Keratinocyte (primary cell): ENCODE measurements around the gene MAD2L1. TPM values are rescaled to one million over a fixed set of nuclear protein-coding genes. Genes with fewer than 3 reads are reported as not detected.

ENCODE experiments used
- DNase-seq: peaks from one replicate; pipeline ENCODE4 v3.0.0-alpha.2; 2011; ENCODE audit warnings: low read depth, missing footprints, low spot score
- FAIRE-seq: peaks from 2 replicates; lab custom pipeline; 2011; peaks lifted over from hg19 to GRCh38; lab: Jason Lieb, UNC
- H2AFZ ChIP-seq: 2 replicates; pipeline ENCODE4 v1.6.0; 2012; ENCODE audit warnings: low read length, control low read depth, inconsistent platforms; ENCODE audit not compliant: control insufficient read depth
- H3K27ac ChIP-seq: 2 replicates; pipeline ENCODE4 v1.5.1; 2011; ENCODE audit warnings: low read length; ENCODE audit not compliant: control insufficient read depth, insufficient read depth
- H3K27me3 ChIP-seq: 3 replicates; pipeline ENCODE4 v1.6.0; 2011; ENCODE audit warnings: low read length; ENCODE audit not compliant: control insufficient read depth, insufficient read depth; ENCODE audit errors: extremely low read depth
- H3K36me3 ChIP-seq, 2 experiments: 2 replicates in 1 of 2; 3 replicates in 1 of 2; pipeline ENCODE4 v1.5.1; 2011; ENCODE audit warnings: low read length in 2 of 2, mild to moderate bottlenecking in 1 of 2; ENCODE audit not compliant: control insufficient read depth in 2 of 2, insufficient read depth in 2 of 2; ENCODE audit errors: extremely low read depth in 1 of 2
- H3K4me1 ChIP-seq: 3 replicates; pipeline ENCODE4 v1.5.1; 2011; ENCODE audit warnings: low read length; ENCODE audit not compliant: control insufficient read depth, insufficient read depth; ENCODE audit errors: extremely low read depth
- H3K4me2 ChIP-seq: 3 replicates; pipeline ENCODE4 v1.6.0; 2011; ENCODE audit warnings: low read depth, low read length; ENCODE audit not compliant: control insufficient read depth, insufficient read depth; ENCODE audit errors: extremely low read depth
- H3K4me3 ChIP-seq, 3 experiments: fragments of 200-600 bp in 1 of 3; sonication (generic) in 1 of 3; 2 replicates in 2 of 3; 3 replicates in 1 of 3; pipeline ENCODE4 v1.5.1; 2011 to 2016; ENCODE audit warnings: low read length in 3 of 3, mild to moderate bottlenecking in 3 of 3, control low read depth in 2 of 3, inconsistent platforms in 1 of 3, low read depth in 1 of 3, mixed read lengths in 1 of 3, mixed run types in 1 of 3, moderate library complexity in 1 of 3; ENCODE audit not compliant: control insufficient read depth in 2 of 3, insufficient read depth in 2 of 3; ENCODE audit errors: extremely low read depth in 1 of 3
- H3K79me2 ChIP-seq: 2 replicates; pipeline ENCODE4 v1.6.0; 2012; ENCODE audit warnings: low read length; ENCODE audit not compliant: control insufficient read depth, insufficient read depth
- H3K9ac ChIP-seq: 3 replicates; pipeline ENCODE4 v1.6.0; 2011; ENCODE audit warnings: low read length; ENCODE audit not compliant: control insufficient read depth, insufficient read depth; ENCODE audit errors: extremely low read depth
- H3K9me1 ChIP-seq: 3 replicates; pipeline ENCODE4 v1.6.0; 2011; ENCODE audit warnings: low read length; ENCODE audit not compliant: control insufficient read depth, insufficient read depth; ENCODE audit errors: extremely low read depth
- H3K9me3 ChIP-seq: 2 replicates; pipeline ENCODE4 v1.5.1; 2012; ENCODE audit warnings: low read depth, low read length; ENCODE audit not compliant: control insufficient read depth
- H4K20me1 ChIP-seq: 3 replicates; pipeline ENCODE4 v1.6.0; 2011; ENCODE audit warnings: low read length; ENCODE audit not compliant: control insufficient read depth, insufficient read depth; ENCODE audit errors: extremely low read depth
- CTCF ChIP-seq, 3 experiments: IDR thresholded peaks in 1 of 3; conservative IDR thresholded peaks in 1 of 3; optimal IDR thresholded peaks in 1 of 3; 2 replicates in 2 of 3; 3 replicates in 1 of 3; pipeline versions ENCODE3 to v1.5.1; 2011; ENCODE audit warnings: low read length in 3 of 3, mild to moderate bottlenecking in 3 of 3, moderate library complexity in 2 of 3, control low read depth in 1 of 3, inconsistent platforms in 1 of 3; ENCODE audit not compliant: insufficient read depth in 2 of 3; ENCODE audit errors: extremely low read depth in 1 of 3
- EZH2 ChIP-seq: IDR thresholded peaks from one replicate; pipeline ENCODE4 v1.6.1; 2012; ENCODE audit warnings: inconsistent platforms, mild to moderate bottlenecking, low read length, moderate library complexity
- dilution Hi-C: fragments of 300-500 bp; cut with MboI; formaldehyde crosslinking; loops from one replicate; pipeline ENCODE4 v1.7.0; 2020; ENCODE audit warnings: low sequenced_read_pairs; ENCODE audit not compliant: extremely low pct_ligation_motif_present
- polyA plus RNA-seq, 5 experiments: library from polyadenylated mRNA; depleted of rRNA in 3 of 5; stranded (reverse) in 3 of 5; stranded (forward) in 1 of 5; unstranded in 1 of 5; fragments of >200 nt; gene quantifications; 1 replicate in 1 of 5; 2 replicates in 3 of 5; 3 replicates in 1 of 5; pipeline versions ENCODE4 v1.2.1 to v1.2.3, GENCODE V29; 2011 to 2012; ENCODE audit warnings: missing spikeins in 2 of 5, low read depth in 1 of 5, low replicate concordance in 1 of 5

Gene MAD2L1
- polyA plus RNA-seq, 1 donor (not counting 4 experiments of a cell fraction or from before 2014, with no cell fraction given): 37.9 TPM

- Histone ChIP-seq H3K4me2 (no peak overlapping the region), H4K20me1 (no peaks in the 10 kb centered on the region), H3K9me3 (no peaks in the 10 kb centered on the region), H2AFZ (no peak overlapping the region), H3K9me1 (no peaks in the 10 kb centered on the region), H3K27ac (no peak overlapping the region), H3K4me3 (no peak overlapping the region), H3K79me2 (no peaks in the 10 kb centered on the region), H3K4me1 (no peaks in the 10 kb centered on the region), H3K36me3 (no peaks in the 10 kb centered on the region), H3K9ac (no peak overlapping the region), H3K27me3 (no peaks in the 10 kb centered on the region)
- no peak for FAIRE-seq
- TF ChIP-seq EZH2 (no peak), CTCF (optimal IDR thresholded peaks at IDR 0.05 in 1 of 3, IDR thresholded peaks at IDR 0.05 in 1 of 3, conservative IDR thresholded peaks at IDR 0.05 in 1 of 3; ENCODE audit: extremely low read depth in 1 of 3, insufficient read depth in 2 of 3, low read length in 3 of 3) (no peak)
- no peak for DNase-seq
- dilution Hi-C loops: no loop called here
Measured at GRCh38 chr4:120026853-120027252, 39.8 kb downstream of the MAD2L1 start.

- no peak for FAIRE-seq
Measured at GRCh38 chr4:120025516-120025915, 41.1 kb downstream of the MAD2L1 start.

More at GRCh38 chr4:120025516-120025915, 41.1 kb downstream of the MAD2L1 start:
- Histone ChIP-seq H3K4me3 (no peak overlapping the region), H2AFZ (no peak overlapping the region), H3K27me3 (no peaks in the 10 kb centered on the region), H3K9me3 (no peaks in the 10 kb centered on the region), H3K9ac (no peak overlapping the region), H4K20me1 (no peaks in the 10 kb centered on the region), H3K4me2 (no peak overlapping the region), H3K79me2 (no peaks in the 10 kb centered on the region), H3K4me1 (no peaks in the 10 kb centered on the region), H3K9me1 (no peaks in the 10 kb centered on the region), H3K27ac (no peak overlapping the region), H3K36me3 (no peaks in the 10 kb centered on the region)
- no peak for DNase-seq
- dilution Hi-C loops: no loop called here
- TF ChIP-seq EZH2 (no peak), CTCF (optimal IDR thresholded peaks at IDR 0.05 in 1 of 3, IDR thresholded peaks at IDR 0.05 in 1 of 3, conservative IDR thresholded peaks at IDR 0.05 in 1 of 3; ENCODE audit: extremely low read depth in 1 of 3, insufficient read depth in 2 of 3, low read length in 3 of 3) (no peak)
